HFFc6 (cell line): Measurements from ENCODE around the gene ABLIM1. TPM values are rescaled to one million over a fixed set of nuclear protein-coding genes. Genes with fewer than 3 reads are reported as not detected.

Experiments used
- DNase-seq: peaks from one replicate; pipeline ENCODE4 v3.0.0-alpha.2; 2018
- H3K27ac Mint-ChIP-seq: 2 replicates; pipeline ENCODE4 v1.8.0; 2020; ENCODE audit warnings: mild to moderate bottlenecking, mixed read lengths
- H3K27me3 Mint-ChIP-seq: 2 replicates; pipeline ENCODE4 v1.8.0; 2021; ENCODE audit warnings: mild to moderate bottlenecking, moderate library complexity, mixed read lengths; ENCODE audit not compliant: insufficient read depth
- H3K36me3 Mint-ChIP-seq: 2 replicates; pipeline ENCODE4 v1.8.0; 2021; ENCODE audit warnings: low read depth, mixed read lengths
- H3K4me1 Mint-ChIP-seq: 2 replicates; pipeline ENCODE4 v1.8.0; 2020; ENCODE audit warnings: low read depth, mixed read lengths
- H3K4me3 Mint-ChIP-seq: 2 replicates; pipeline ENCODE4 v1.8.0; 2020; ENCODE audit warnings: mild to moderate bottlenecking, moderate library complexity, mixed read lengths
- H3K9me3 Mint-ChIP-seq: 2 replicates; pipeline ENCODE4 v1.8.0; 2020; ENCODE audit warnings: mild to moderate bottlenecking, mixed read lengths
- total RNA-seq, 6 experiments: library from RNA; stranded (reverse); fragmentation: NEBNext Ultra II Directional; extraction: Animal tissue kit (Norgen Biotek cat#: 25700); gene quantifications; 2 replicates in 1 of 6; 3 replicates in 5 of 6; pipeline ENCODE4 v1.2.3, GENCODE V29; 2021
- TF ChIP-seq, protein P1 (sequence below): fragments of 200-600 bp; sonication (generic); IDR thresholded peaks from 2 replicates; pipeline ENCODE4 v1.5.0; 2021; ENCODE audit warnings: antibody characterized with exemption, mild to moderate bottlenecking

Gene ABLIM1
- total RNA-seq, 6 experiments from 2014 or later: 8.0 to 14.6 (median 8.7) TPM

DNA sequence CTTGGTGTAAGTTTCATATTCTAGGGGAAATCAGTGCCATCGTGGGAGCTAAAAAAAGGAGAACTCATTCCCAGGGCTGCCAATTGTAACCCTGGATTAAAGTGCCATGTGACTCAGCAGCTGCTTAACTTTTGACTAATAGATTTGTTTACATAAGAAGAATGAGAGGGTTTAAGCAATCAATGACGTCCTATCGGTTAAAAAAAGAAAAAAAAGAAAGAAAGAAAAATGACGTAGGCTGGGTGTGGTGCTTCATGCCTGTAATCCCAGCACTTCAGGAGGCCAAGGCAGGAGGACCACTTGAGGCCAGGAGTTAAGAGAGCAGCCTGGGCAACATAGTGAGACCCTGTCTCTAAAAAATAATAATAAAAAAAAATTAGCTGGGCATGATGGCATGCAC lies 137.6 kb downstream of the ABLIM1 start:
- Mint-ChIP-seq H3K27ac (peak overlapping the region; percentile 82), H3K4me1 (peaks cover 38% of the 10 kb centered on the region)
- TF ChIP-seq, protein P1, sequence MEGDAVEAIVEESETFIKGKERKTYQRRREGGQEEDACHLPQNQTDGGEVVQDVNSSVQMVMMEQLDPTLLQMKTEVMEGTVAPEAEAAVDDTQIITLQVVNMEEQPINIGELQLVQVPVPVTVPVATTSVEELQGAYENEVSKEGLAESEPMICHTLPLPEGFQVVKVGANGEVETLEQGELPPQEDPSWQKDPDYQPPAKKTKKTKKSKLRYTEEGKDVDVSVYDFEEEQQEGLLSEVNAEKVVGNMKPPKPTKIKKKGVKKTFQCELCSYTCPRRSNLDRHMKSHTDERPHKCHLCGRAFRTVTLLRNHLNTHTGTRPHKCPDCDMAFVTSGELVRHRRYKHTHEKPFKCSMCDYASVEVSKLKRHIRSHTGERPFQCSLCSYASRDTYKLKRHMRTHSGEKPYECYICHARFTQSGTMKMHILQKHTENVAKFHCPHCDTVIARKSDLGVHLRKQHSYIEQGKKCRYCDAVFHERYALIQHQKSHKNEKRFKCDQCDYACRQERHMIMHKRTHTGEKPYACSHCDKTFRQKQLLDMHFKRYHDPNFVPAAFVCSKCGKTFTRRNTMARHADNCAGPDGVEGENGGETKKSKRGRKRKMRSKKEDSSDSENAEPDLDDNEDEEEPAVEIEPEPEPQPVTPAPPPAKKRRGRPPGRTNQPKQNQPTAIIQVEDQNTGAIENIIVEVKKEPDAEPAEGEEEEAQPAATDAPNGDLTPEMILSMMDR: no peak

GRCh38 chr10:114519756-114520293 lies 138.2 kb downstream of the ABLIM1 start:
- peak overlapping the region; percentile 82 for H3K27ac Mint-ChIP-seq
- peaks cover 38% of the 10 kb centered on the region for H3K4me1 Mint-ChIP-seq
- DNase-seq: no peak
- no peaks in the 10 kb centered on the region for H3K9me3 Mint-ChIP-seq
- TF ChIP-seq, protein P1: no peak
- H3K4me3 Mint-ChIP-seq: 0 out of 2 replicates have a peak overlapping the region, but pooled peaks have one; percentile 11
- peaks cover 3% of the 10 kb centered on the region for H3K27me3 Mint-ChIP-seq
- peaks cover 4% of the 10 kb centered on the region; the same call in 1 of the 2 replicates for H3K36me3 Mint-ChIP-seq

More for the DNA sequence above, 137.6 kb downstream of the ABLIM1 start:
- H3K4me3 Mint-ChIP-seq: 0 out of 2 replicates have a peak overlapping the region, but pooled peaks have one; percentile 11
- peaks cover 3% of the 10 kb centered on the region; the same call in 1 of the 2 replicates for H3K27me3 Mint-ChIP-seq
- peak; percentile 86 for DNase-seq
- no peaks in the 10 kb centered on the region for H3K9me3 Mint-ChIP-seq
- H3K36me3 Mint-ChIP-seq: peaks cover 4% of the 10 kb centered on the region; the same call in 1 of the 2 replicates

- DNase-seq: no peak
- no peak overlapping the region for H3K27ac Mint-ChIP-seq
These were observed 138.8 kb downstream of the ABLIM1 start for GRCh38 chr10:114519306-114519669.

GRCh38 chr10:114518401-114519305 lies 139.4 kb downstream of the ABLIM1 start:
- Mint-ChIP-seq H3K9me3 (no peaks in the 10 kb centered on the region), H3K27me3 (peaks cover 4% of the 10 kb centered on the region), H3K4me1 (peaks cover 38% of the 10 kb centered on the region), H3K36me3 (peaks cover 4% of the 10 kb centered on the region; the same call in 1 of the 2 replicates), H3K27ac (no peak overlapping the region), H3K4me3 (no peak overlapping the region)
- DNase-seq: no peak
- TF ChIP-seq, protein P1: no peak

More at GRCh38 chr10:114519306-114519669, 138.8 kb downstream of the ABLIM1 start:
- TF ChIP-seq, protein P1: no peak
- H3K9me3 Mint-ChIP-seq: no peaks in the 10 kb centered on the region
- H3K27me3 Mint-ChIP-seq: peaks cover 3% of the 10 kb centered on the region
- H3K4me3 Mint-ChIP-seq: no peak overlapping the region
- H3K4me1 Mint-ChIP-seq: peaks cover 38% of the 10 kb centered on the region
- H3K36me3 Mint-ChIP-seq: peaks cover 4% of the 10 kb centered on the region; the same call in 1 of the 2 replicates

DNA sequence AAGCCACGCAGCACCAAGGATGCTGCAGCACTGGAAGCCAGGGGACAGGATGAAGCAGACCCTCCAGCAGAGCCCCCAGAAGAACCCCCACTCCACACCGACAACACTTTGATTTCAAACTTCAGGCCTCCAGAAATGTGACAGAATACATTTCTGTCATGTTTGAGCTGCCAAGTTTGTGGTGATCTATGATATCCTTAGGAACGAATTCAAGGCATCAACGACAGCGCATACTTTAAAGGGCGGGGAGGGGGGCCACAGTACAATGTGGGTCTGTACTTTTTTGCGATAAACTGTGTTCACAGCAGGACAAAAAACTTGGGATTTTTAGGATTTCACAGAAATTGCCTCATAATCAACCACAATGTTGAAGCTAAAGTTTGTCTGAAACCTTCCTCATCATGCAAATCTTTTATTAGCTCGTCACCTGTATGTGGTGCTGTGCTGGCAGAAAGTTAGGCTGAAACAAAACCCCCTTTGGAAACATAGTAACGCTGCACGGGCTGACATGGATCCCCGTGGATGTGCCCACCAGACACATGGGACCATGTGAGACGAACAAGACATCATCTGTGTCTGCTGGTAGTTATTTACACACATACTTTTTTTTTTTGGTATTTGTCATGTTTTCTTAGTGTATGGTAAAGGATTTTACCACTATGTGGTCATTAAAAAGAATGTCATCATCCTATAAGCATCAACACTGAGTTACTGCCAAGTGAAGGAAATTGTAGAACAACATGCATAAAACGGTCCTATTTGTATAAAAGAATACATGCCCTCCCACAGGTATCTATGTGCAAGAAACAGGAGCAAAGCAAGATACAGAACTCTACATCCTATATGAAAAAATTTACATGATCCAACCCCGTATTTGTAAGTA lies 140.5 kb downstream of the ABLIM1 start:
- TF ChIP-seq, protein P1: no peak
- Mint-ChIP-seq H3K27ac (no peak overlapping the region), H3K4me3 (no peak overlapping the region), H3K27me3 (peaks cover 7% of the 10 kb centered on the region), H3K9me3 (no peaks in the 10 kb centered on the region), H3K4me1 (peaks cover 38% of the 10 kb centered on the region), H3K36me3 (peaks cover 4% of the 10 kb centered on the region; the same call in 1 of the 2 replicates)
- no peak for DNase-seq
